HepG2 (cell line): Measurements from ENCODE around the gene TSNAXIP1. TPM values are rescaled to one million over a fixed set of nuclear protein-coding genes. Genes with fewer than 3 reads are reported as not detected.

ENCODE experiments used
- MAFF ChIP-seq: IDR thresholded peaks from 2 replicates; pipeline ENCODE4 v1.6.1; 2011; ENCODE audit warnings: low read depth, low read length, improper control_type of control experiment
- MAZ ChIP-seq, 2 experiments: sonication (generic) in 1 of 2; formaldehyde crosslinking in 1 of 2; IDR thresholded peaks; 2 replicates each; pipeline versions ENCODE4 v1.5.0 to v1.6.1; 2012 to 2020; ENCODE audit warnings: low read depth in 2 of 2, mild to moderate bottlenecking in 2 of 2, borderline replicate concordance in 1 of 2, improper control_type of control experiment in 1 of 2, low read length in 1 of 2, missing genetic modification reagents in 1 of 2, moderate library complexity in 1 of 2
- NAIF1 ChIP-seq: sonication (generic); formaldehyde crosslinking; IDR thresholded peaks from 2 replicates; pipeline ENCODE4 v1.5.0; 2020; ENCODE audit warnings: mild to moderate bottlenecking, missing genetic modification reagents, borderline replicate concordance
- NCOA5 ChIP-seq: sonication (generic); formaldehyde crosslinking; IDR thresholded peaks from 2 replicates; pipeline ENCODE4 v1.4.0; 2020; ENCODE audit warnings: missing genetic modification reagents
- PRDM4 ChIP-seq: sonication (generic); formaldehyde crosslinking; IDR thresholded peaks from 2 replicates; pipeline ENCODE4 v1.9.0; 2021; ENCODE audit warnings: missing genetic modification reagents, borderline replicate concordance
- SNAI1 ChIP-seq: sonication (generic); formaldehyde crosslinking; IDR thresholded peaks from 2 replicates; pipeline ENCODE4 v1.5.0; 2020; ENCODE audit warnings: mild to moderate bottlenecking, missing genetic modification reagents, borderline replicate concordance
- TGIF2 ChIP-seq: IDR thresholded peaks from 2 replicates; pipeline ENCODE4 v1.6.1; 2016; ENCODE audit warnings: control low read depth, missing compliant biosample characterization
- ZFP36L2 ChIP-seq: sonication (generic); formaldehyde crosslinking; IDR thresholded peaks from 2 replicates; pipeline ENCODE4 v1.4.0; 2020; ENCODE audit warnings: missing genetic modification reagents
- ZNF33B ChIP-seq: sonication (generic); formaldehyde crosslinking; IDR thresholded peaks from 2 replicates; pipeline ENCODE4 v1.5.1; 2020; ENCODE audit warnings: mild to moderate bottlenecking, missing genetic modification reagents
- ZNF431 ChIP-seq: sonication (generic); formaldehyde crosslinking; IDR thresholded peaks from 2 replicates; pipeline ENCODE4 v1.9.0; 2022; ENCODE audit warnings: missing genetic modification reagents, low read depth, mild to moderate bottlenecking, borderline replicate concordance
- ZNF552 ChIP-seq: sonication (generic); formaldehyde crosslinking; IDR thresholded peaks from 2 replicates; pipeline ENCODE4 v1.9.0; 2022; ENCODE audit warnings: missing genetic modification reagents, mild to moderate bottlenecking, borderline replicate concordance
- ZNF747 ChIP-seq: sonication (generic); formaldehyde crosslinking; IDR thresholded peaks from 2 replicates; pipeline ENCODE4 v1.8.1; 2023; ENCODE audit warnings: missing genetic modification reagents, mild to moderate bottlenecking, borderline replicate concordance
- polyA plus RNA-seq, 8 experiments: library from polyadenylated mRNA; depleted of rRNA in 3 of 8; stranded (reverse) in 7 of 8; unstranded in 1 of 8; fragments of >200 nt; fragmentation: Illumina TruSeq in 4 of 8; extraction: Trizol in 4 of 8; gene quantifications; 2 replicates each; pipeline versions ENCODE4 v1.2.1 to v1.2.3, GENCODE V29; 2011 to 2016; ENCODE audit warnings: low read depth in 4 of 8, missing spikeins in 1 of 8, mixed read lengths in 1 of 8; ENCODE audit not compliant: insufficient read depth in 1 of 8
- total RNA-seq, 5 experiments: library from RNA; depleted of rRNA; stranded (reverse); fragments of >200 nt; fragmentation: Illumina TruSeq; extraction: Trizol; gene quantifications; 2 replicates each; pipeline ENCODE4 v1.2.3, GENCODE V29; 2016; ENCODE audit warnings: low read depth in 1 of 5
- TF ChIP-seq, protein P1 (sequence below): sonication (generic); formaldehyde crosslinking; IDR thresholded peaks from 2 replicates; pipeline ENCODE4 v1.4.0; 2020; ENCODE audit warnings: mild to moderate bottlenecking, missing genetic modification reagents
- TF ChIP-seq, protein P2 (sequence below): sonication (generic); formaldehyde crosslinking; IDR thresholded peaks from 2 replicates; pipeline ENCODE4 v1.4.0; 2020; ENCODE audit warnings: missing genetic modification reagents, mild to moderate bottlenecking, borderline replicate concordance
- TF ChIP-seq, protein P3 (sequence below), 2 experiments: sonication (generic) in 1 of 2; formaldehyde crosslinking in 1 of 2; IDR thresholded peaks; 2 replicates each; pipeline versions ENCODE4 v1.4.0 to v1.6.1; 2016 to 2020; ENCODE audit warnings: borderline replicate concordance in 1 of 2, low read depth in 1 of 2, mild to moderate bottlenecking in 1 of 2, missing genetic modification reagents in 1 of 2

Gene TSNAXIP1
- total and polyA plus RNA-seq, 2 of the 13 experiments (the other 11 are each of a cell fraction or from before 2014, with no cell fraction given) = 0.37 to 0.86 TPM

GRCh38 chr16:67841816-67842508 is 35.3 kb downstream of the TSNAXIP1 start, which contains the start of gene THAP11 (continued):
- peak; percentile 54; the same call in 1 of the 2 replicates for TF ChIP-seq ZNF552 (CRISPR knock-in tag)
- TF ChIP-seq NAIF1 (CRISPR knock-in tag) = no peak
- no peak for TF ChIP-seq SNAI1
- TF ChIP-seq TGIF2 (CRISPR knock-in tag) = peak; percentile 76; the same call in 1 of the 2 replicates
- TF ChIP-seq NCOA5 (CRISPR knock-in tag) = no peak
- peak; percentile 51; the same call in 1 of the 2 replicates for TF ChIP-seq ZFP36L2 (CRISPR knock-in tag)
- no peak for TF ChIP-seq MAFF
- TF ChIP-seq ZNF33B = no peak; the same call in 1 of the 2 replicates
- TF ChIP-seq ZNF431 (CRISPR knock-in tag) = 0 out of 2 replicates have a peak, but pooled peaks have one; percentile 38
- TF ChIP-seq MAZ (IDR thresholded peaks at IDR 0.05; ENCODE audit: borderline replicate concordance, low read depth, low read length) = no peak
- TF ChIP-seq MAZ (CRISPR knock-in tag; IDR thresholded peaks at IDR 0.05; ENCODE audit: low read depth) = peak; percentile 86
- TF ChIP-seq PRDM4 = no peak
- TF ChIP-seq, protein P1, sequence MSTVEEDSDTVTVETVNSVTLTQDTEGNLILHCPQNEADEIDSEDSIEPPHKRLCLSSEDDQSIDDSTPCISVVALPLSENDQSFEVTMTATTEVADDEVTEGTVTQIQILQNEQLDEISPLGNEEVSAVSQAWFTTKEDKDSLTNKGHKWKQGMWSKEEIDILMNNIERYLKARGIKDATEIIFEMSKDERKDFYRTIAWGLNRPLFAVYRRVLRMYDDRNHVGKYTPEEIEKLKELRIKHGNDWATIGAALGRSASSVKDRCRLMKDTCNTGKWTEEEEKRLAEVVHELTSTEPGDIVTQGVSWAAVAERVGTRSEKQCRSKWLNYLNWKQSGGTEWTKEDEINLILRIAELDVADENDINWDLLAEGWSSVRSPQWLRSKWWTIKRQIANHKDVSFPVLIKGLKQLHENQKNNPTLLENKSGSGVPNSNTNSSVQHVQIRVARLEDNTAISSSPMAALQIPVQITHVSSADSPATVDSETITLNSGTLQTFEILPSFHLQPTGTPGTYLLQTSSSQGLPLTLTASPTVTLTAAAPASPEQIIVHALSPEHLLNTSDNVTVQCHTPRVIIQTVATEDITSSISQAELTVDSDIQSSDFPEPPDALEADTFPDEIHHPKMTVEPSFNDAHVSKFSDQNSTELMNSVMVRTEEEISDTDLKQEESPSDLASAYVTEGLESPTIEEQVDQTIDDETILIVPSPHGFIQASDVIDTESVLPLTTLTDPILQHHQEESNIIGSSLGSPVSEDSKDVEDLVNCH (CRISPR knock-in tag) = no peak
- TF ChIP-seq, protein P2, sequence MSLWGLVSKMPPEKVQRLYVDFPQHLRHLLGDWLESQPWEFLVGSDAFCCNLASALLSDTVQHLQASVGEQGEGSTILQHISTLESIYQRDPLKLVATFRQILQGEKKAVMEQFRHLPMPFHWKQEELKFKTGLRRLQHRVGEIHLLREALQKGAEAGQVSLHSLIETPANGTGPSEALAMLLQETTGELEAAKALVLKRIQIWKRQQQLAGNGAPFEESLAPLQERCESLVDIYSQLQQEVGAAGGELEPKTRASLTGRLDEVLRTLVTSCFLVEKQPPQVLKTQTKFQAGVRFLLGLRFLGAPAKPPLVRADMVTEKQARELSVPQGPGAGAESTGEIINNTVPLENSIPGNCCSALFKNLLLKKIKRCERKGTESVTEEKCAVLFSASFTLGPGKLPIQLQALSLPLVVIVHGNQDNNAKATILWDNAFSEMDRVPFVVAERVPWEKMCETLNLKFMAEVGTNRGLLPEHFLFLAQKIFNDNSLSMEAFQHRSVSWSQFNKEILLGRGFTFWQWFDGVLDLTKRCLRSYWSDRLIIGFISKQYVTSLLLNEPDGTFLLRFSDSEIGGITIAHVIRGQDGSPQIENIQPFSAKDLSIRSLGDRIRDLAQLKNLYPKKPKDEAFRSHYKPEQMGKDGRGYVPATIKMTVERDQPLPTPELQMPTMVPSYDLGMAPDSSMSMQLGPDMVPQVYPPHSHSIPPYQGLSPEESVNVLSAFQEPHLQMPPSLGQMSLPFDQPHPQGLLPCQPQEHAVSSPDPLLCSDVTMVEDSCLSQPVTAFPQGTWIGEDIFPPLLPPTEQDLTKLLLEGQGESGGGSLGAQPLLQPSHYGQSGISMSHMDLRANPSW (CRISPR knock-in tag) = peak; percentile 87
- peak; percentile 77; the same call in 1 of the 2 replicates for TF ChIP-seq ZNF747
- TF ChIP-seq, protein P3, sequence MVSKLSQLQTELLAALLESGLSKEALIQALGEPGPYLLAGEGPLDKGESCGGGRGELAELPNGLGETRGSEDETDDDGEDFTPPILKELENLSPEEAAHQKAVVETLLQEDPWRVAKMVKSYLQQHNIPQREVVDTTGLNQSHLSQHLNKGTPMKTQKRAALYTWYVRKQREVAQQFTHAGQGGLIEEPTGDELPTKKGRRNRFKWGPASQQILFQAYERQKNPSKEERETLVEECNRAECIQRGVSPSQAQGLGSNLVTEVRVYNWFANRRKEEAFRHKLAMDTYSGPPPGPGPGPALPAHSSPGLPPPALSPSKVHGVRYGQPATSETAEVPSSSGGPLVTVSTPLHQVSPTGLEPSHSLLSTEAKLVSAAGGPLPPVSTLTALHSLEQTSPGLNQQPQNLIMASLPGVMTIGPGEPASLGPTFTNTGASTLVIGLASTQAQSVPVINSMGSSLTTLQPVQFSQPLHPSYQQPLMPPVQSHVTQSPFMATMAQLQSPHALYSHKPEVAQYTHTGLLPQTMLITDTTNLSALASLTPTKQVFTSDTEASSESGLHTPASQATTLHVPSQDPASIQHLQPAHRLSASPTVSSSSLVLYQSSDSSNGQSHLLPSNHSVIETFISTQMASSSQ (IDR thresholded peaks at IDR 0.05; ENCODE audit: low read depth) = no peak
- TF ChIP-seq, protein P3 (CRISPR knock-in tag; IDR thresholded peaks at IDR 0.05; ENCODE audit: borderline replicate concordance) = no peak
